GM20431 (cell line): Measurements from ENCODE around the gene CLASRP.

ENCODE experiments used
- in situ Hi-C: fragments of 300-500 bp; cut with MseI, MboI; formaldehyde crosslinking; loops from one replicate; pipeline ENCODE4 v1.15.0; 2020; ENCODE audit warnings: low sequenced_read_pairs; ENCODE audit not compliant: unreplicated experiment

CLASRP gene

DNA sequence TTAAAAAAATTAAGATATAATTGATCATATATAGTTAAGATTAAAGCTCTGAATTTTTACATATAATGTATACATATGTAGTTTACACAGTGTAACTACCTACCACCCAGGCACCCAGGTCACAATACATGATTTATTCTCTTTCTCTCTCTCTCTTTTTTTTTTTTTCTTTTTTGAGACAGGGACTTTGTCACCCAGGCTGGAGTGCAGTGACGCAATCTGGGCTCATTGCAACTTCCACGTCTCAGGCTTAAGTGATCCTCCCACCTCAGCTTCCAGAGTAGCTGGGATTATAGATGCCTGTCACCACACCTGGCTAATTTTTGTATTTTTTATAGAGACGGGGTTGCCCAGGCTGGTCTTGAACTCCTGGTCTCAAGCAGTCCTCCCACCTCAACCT lies 18.8 kb upstream of the CLASRP start:
- in situ Hi-C loops = no loop called here

DNA sequence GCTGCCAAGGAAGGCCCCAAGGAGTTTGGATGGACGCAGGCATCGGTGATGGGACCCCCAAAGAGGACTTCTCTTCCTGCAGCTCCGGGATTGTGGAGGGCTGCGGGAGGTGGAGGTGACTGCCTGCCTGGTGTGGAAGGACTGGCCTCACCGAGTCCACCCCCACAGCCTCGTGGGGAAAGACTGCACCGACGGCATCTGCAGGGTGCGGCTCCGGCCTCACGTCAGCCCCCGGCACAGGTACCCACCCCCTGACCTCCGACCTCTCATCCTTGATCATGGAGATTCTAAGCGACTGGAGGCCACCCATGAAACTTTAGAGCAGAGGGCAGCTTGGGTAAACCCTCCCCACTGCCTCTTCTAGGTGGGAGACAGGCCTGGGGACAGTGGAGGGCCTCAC lies 16.9 kb upstream of the CLASRP start:
- in situ Hi-C loops = no loop called here

DNA sequence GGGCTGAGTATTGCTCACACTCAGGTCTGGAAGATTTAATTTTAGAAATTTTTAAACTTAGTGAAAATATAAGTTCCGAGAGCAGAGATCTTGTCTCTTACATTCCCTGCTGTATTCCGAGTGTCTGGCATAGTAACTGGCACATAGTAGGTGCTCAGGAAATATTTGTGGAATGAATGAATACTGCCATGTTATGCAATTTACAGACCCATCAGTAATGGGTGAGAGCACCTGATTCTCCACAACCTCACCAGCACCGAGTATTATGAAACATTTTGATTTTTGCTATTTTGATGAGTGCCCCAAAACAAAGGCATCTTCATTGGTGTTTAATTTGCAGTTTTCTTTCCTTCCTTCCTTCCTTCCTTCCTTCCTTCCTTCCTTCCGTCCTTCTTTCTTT lies 15.8 kb upstream of the CLASRP start:
- in situ Hi-C loops = no loop called here

DNA sequence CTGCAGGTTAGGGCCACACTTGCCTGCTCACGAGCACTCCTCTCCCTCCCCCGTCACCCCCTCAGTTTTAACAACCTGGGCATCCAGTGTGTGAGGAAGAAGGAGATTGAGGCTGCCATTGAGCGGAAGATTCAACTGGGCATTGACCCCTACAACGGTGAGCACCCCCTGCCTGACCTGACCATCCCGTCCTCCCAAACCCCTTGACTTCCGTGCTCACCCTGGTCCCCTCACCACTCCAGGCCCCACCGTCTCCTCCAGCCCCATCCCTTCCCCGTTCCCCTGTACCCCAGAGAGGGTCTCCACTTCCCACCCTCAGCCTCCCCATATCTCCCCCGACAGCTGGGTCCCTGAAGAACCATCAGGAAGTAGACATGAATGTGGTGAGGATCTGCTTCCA lies 13.6 kb upstream of the CLASRP start:
- in situ Hi-C loops = no loop called here

DNA sequence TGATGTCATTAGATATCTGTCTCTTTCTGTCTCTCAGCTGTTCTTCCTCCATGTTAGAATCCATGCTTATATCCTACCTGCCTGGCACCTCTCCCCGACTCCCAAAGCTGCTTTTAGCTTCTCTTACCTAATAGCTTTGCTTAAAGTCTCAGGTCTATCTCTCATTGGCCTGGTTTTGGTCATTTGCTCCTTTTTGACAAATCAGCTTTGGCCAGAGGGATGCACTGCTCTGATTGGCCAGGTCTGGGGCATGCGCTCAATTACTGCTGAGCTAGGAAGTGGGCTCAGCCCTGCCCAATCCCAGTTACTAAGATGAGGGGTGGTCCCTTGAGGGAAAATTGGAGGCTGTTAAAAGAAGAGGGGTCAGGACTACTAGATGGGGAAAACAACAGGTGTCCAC lies 11.5 kb upstream of the CLASRP start:
- in situ Hi-C loops = no loop called here

DNA sequence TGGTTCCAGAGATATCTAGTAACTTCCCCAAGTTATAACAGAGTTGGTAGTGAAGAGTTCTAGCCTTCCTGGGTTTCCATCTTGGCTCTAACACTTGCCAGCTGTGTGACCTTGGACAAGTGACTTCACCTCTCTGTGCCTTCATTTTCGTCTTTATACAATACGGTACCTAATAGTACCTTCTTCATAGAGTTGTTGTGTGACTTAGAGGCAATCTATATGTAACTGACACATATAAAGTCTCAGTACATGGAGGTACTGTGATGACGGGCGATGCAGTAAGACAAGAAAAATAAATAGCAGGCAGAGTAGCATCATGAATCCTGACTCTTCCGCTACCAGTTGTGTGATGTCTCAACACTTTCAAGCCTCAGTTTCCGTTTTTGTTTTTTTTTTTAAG lies 8.0 kb upstream of the CLASRP start:
- in situ Hi-C loops = no loop called here

DNA sequence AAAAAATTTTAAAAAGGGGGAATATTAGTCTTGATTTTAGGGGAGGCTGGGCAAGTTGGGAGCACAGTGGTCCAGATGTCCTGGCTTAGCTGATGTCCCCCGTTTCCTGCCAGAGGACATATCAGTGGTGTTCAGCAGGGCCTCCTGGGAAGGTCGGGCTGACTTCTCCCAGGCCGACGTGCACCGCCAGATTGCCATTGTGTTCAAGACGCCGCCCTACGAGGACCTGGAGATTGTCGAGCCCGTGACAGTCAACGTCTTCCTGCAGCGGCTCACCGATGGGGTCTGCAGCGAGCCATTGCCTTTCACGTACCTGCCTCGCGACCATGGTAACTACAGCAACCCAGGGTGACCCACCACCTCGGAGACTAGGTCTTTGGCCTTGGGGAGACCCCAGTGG lies 6.4 kb upstream of the CLASRP start:
- in situ Hi-C loops = no loop called here

DNA sequence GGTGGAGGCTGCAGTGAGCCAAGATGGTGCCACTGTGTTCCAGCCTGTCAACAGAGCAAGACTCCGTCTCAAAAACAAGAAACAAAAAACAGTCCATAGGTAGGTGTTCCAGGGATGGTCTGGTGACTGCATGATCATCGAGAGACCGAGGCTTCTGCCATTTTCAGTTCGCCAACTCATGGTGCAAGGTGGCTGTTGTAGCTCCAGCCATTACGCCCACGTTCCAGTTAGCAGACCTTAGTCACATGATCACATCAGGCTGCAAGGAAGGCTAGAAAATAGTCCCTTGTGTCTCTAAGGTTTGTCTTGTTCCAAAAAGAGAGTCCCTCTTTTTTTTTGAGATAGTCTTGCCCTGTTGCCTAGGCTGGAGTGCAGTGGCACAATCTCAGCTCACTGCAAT lies 3.1 kb upstream of the CLASRP start:
- in situ Hi-C loops = no loop called here

DNA sequence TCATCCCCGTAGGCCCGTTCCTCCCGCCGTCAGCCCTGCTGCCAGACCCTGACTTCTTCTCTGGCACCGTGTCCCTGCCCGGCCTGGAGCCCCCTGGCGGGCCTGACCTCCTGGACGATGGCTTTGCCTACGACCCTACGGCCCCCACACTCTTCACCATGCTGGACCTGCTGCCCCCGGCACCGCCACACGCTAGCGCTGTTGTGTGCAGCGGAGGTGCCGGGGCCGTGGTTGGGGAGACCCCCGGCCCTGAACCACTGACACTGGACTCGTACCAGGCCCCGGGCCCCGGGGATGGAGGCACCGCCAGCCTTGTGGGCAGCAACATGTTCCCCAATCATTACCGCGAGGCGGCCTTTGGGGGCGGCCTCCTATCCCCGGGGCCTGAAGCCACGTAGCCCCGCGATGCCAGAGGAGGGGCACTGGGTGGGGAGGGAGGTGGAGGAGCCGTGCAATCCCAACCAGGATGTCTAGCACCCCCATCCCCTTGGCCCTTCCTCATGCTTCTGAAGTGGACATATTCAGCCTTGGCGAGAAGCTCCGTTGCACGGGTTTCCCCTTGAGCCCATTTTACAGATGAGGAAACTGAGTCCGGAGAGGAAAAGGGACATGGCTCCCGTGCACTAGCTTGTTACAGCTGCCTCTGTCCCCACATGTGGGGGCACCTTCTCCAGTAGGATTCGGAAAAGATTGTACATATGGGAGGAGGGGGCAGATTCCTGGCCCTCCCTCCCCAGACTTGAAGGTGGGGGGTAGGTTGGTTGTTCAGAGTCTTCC lies 1.3 kb upstream of the CLASRP start:
- in situ Hi-C loops = no loop called here

DNA sequence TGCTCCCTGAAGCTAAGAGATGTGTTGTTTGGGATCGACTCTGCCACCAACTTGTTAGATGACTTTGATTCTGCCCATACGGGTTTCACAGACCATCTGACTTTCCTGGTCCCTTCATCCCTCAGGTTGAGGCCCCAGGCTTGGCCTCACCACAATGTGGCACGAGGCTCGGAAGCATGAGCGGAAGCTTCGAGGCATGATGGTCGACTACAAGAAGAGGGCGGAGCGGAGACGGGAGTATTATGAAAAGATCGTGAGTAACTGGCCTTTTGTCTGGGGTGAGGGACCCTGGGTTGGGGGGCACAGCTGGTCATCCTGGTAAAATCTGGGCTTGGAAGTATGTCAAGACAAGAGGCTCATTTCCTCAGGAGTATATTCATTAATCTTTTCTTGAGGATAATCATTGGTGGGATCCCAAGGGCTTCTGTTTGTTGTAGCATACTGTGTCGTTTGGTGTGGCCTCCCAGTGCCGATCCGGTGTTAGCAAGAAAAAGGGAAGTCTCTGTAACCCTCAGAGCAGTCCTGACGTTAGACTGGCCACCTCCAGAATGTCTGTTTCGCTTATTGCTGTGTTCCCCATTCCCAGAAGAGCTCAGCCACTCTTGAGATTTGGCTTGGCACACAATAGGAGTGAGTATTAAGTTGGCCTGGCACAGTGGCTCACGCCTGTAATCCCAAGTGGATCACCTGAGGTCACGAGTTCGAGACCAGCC lies 1.4 kb downstream of the CLASRP start:
- in situ Hi-C loops = no loop called here

DNA sequence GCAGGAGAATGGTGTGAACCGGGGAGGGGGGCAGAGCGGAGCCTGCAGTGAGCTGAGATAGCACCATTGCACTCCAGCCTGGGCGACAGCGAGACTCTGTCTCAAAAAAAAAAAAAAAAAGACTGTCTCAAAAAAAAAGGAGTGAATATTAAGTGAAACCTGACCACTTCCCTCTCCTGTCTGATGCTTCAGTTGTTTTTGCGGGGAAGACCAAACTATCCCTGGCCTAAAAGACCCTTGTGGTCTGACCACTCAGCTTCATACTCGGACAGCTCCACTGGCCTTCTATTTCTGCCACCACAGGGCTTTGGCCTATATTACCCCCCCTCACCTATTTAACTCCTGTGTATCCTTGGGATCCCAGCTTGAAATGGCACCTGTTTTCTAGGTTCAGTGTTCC lies 2.3 kb downstream of the CLASRP start:
- in situ Hi-C loops = no loop called here

DNA sequence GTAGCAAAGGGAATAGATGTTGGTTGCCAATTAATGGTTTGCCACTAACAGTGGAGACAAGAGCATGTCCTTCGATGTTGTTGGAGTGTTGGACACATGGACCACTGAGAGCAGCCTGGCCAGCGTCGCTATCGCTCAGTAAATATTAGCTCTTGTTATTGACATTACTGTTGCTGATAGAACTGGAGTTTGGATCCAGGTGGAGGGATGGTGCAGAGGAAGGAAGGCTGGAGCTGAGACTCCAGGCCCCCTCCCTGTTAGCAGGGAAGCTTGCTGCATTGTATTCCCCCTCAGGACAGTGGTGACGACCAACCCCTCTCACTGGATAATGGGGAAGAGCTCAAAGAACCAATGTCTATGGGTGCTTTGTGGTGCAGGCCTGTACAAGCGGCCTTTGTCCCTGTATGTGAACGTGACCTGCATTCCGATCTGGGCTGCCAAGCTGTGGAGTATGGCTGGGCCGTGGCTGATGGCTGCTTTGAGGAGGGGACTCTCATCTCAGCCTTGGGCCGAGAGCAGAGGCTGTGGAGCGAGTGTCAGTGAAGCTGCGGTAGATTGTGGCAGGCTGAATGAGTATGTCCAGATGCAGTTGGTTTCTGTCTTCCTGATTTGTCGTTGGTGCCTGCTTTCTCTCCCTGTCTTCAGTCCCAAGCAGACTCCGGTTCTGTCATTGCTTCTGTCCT lies 7.0 kb downstream of the CLASRP start:
- in situ Hi-C loops = no loop called here

DNA sequence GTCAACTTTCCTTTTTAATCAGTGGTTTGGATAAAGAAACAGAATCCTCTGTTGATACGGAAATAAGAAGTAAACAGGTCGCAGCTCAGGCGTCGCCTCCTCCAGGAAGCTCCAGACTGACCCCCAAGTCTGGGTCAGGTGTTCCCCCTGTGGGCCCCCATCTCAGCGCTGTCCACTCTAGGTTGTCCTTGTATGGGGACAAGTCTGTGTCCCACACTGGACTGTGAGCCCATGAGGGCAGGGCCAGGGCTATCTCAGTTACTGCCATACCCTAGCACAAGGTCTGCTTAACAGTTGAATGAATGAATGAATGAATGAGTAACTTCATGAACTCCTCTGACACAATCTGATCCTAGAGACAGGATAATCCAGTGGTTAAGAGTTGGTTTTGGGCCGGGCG lies 7.5 kb downstream of the CLASRP start:
- in situ Hi-C loops = no loop called here

DNA sequence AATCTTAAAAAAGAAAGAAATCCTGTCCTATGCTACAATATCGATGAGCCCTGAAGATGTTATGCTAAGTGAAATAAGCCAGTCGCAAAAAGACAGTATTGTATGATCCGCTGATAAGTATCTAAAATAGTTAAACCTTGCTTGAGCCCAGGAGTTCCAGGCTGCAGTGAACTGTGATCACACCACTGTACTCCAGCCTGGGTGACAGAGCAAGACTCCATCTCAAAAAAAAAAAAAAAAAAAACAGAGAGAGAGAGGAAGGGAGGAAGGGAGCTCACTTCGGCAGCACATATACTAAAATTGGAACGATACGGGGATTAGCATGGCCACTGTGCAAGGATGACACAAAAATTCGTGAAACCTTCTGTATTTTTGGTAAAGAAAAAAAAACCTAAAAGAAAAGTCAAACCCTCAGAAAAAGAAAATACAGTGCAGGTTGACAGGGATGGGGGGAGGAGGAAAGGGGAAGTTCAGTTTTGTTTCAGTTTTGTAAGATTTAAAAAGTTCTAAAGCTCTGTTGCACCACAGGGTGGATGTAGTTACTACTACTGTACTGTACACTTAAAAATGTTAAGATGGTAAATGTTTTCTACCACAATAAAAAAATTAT lies 8.4 kb downstream of the CLASRP start:
- in situ Hi-C loops = no loop called here

DNA sequence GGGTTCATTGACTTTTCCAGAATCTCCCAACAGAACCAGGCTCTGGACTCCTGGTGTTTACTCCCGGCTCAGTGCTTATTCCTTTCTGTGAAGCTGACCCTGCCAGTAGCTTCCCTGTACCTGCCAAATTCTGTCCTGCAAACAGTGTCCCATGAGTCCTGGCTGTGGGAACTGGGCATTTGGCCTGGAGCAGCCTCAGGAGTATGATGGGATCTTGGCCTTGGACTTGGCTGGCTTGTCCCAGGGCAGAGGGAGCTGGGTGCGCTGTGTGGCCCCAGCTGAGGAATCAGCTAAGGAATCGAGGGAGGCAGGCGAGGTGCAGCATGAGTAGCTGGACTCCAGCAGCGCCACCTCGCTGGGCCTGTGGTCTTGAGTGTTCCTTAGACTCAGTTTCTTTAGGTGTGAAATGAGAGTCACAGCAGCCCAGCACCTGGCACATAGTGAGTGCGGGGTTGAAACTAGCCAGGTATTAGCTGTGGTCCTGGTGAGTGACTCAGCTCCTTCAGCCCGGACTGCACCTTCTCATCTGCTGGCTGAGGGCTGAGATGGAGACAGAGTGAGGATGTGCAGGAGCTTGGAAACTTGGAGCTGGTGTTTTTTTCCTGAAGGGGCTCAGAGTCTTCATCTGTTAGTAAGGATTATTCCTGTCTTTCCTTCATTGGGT lies 10.4 kb downstream of the CLASRP start:
- in situ Hi-C loops = no loop called here

DNA sequence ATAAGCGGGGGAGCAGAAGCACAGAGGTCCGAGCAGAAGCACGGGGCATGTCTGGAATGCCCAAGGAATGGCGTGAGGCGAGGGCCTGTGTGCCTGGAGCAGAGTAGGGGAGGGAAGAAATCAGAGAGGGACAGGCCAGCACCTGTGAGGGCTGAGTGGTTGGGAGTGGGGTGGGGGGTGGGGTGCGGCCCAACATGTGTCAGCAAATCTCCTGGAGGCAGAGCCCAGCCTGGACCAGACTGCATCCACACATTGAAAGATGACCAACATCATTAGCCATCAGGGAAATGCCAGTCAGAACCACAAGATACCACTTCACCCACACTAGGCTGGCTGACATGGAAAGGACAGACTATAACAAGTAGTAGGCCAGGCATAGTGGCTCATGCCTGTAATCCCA lies 11.2 kb downstream of the CLASRP start:
- in situ Hi-C loops = no loop called here

DNA sequence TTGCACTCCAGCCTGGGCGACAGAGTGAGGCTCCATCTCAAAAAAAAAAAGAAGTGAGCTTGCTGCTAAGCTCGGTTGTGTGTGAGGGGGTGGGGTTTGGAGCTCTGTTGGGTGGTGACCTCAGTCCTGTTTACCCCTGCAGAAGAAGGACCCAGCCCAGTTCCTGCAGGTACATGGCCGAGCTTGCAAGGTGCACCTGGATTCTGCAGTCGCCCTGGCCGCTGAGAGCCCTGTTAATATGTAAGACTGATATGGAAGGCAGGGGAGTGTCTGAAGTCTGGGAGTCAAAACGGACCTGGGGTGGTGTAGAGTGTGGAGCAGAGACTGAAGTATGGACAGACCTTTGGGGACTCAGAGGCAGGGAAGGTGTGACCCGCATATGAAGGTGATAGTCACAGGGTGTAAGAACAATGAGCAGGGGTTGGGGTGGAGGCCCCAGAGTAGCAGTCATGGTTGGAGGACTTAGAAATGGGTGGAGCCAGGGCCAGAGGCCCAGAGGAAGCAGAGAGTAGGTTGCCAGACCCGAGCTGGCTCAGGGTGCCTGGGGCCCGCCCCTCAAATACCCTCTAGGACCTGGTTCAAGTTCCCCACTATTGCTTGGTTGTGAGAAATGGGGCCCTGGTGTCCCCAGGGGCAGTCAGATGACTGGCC lies 13.2 kb downstream of the CLASRP start:
- in situ Hi-C loops = no loop called here

DNA sequence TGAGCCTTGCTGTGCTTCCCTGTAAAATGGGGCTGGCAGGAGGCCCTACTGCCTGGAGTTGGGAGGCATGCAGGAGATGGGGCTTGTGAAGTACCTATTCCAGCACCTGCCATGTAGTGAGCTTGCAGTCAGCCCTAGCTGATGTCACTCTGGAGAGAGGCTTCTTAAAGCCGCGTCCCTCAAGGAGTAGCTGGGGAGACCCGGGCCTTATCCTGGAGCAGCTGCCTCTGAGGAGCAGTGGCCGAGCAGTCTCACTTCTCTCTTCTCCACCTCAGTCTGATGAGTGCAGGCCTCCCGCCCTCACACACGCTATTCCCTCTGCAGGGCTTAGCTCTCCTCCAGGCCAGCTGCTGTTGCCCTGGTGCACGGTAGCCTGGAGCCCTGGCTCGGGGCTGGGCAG lies 18.0 kb downstream of the CLASRP start:
- in situ Hi-C loops = no loop called here

DNA sequence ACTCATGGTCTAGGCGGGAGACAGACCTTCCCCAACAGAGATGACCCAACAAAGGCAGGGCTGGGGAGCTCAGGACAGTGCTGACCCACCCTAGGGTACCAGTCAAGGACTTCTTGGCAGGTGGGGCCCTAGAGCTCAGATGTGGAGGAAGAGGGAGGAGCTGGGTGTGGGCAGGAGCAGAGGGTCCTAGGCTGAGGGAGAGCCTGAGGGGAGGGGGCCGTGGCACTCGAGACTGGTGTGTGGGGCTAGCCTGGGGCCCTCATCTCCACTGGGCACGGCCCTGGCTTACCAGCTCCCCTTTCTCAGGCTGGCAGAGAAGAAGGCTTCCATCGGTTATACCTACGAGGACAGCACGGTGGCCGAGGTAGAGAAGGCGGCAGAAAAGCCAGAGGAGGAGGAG lies 18.6 kb downstream of the CLASRP start:
- in situ Hi-C loops = no loop called here

DNA sequence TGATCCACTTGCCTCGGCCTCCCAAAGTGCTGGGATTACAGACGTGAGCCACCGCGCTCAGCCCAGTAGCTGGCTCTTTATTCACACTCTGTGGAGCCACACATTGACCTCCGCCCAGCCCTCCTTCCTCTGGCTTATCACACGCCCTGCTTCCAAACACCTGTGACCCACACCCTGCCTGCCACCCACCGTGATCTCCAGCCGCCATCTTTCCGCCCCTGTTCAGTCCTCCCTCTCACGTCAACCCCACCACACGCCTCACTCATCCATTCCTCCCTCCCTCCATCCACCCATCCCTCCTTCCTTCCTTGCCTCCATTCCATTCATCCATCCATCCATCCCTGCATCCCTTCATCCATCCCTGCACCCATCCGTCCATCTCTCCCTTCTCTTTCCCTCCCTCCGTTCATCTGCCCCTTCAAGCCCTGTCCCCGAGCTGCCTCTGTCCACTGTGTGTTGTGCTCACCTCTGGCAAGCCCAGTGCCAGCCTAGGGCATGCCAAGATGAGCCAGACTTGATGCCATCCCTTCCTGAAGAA lies 19.8 kb downstream of the CLASRP start:
- in situ Hi-C loops = no loop called here
